Peyer's patch (tissue), 4 donors: ENCODE data around the gene NDUFB10.

Source experiments
- POLR2A ChIP-seq, 2 donors: fragments of 450-650 bp; IDR thresholded peaks; one replicate each; pipeline ENCODE4 v1.5.1; 2017; ENCODE audit warnings: antibody characterized with exemption in 2 of 2, mild to moderate bottlenecking in 2 of 2, moderate library complexity in 2 of 2
- TF ChIP-seq, protein P1 (sequence below), 6 experiments: fragments of 450-650 bp in 4 of 6; fragments of 200-600 bp in 2 of 6; sonication (generic) in 1 of 6; IDR thresholded peaks; one replicate each; pipeline ENCODE4 v1.5.1; 2017 to 2019; ENCODE audit warnings: antibody characterized with exemption in 6 of 6, mild to moderate bottlenecking in 3 of 6, moderate library complexity in 1 of 6

DNA sequence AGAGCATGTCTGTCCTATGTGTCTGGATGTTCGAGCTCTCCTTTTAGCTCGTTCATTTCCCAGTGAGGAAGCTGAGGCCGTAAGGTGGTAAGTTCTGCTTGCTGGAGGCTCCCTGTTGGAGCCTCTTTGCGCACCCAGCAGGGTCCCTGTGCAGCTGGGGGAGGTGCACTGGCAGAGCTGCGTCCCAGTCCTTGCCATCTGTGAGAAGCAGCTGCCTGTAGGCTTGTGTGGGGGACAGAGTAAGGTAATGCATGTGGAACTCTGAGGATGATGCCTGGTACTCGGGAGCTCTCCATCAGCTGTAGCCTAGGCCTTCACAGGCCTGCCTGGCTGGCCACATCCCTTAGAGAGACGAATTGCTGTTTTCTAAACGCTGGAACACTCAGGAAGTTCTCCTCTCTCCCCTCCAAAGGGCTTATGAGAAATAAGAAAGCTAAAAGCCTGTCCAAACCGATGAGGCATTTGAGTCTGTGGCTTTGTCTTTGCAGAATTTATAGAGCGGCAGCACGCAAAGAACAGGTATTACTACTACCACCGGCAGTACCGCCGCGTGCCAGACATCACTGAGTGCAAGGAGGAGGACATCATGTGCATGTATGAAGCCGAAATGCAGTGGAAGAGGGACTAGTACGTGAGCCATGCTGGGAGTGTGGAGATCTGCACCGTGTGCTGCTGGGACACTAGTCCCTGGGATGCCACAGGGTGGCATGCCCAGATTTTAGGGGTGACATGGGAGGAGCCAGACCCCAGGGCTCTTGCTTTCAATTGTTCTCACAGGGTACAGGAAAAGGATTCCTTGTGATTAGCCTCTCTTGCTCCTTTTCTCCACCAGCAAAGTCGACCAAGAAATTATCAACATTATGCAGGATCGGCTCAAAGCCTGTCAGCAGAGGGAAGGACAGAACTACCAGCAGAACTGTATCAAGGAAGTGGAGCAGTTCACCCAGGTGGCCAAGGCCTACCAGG lies 1.6 kb downstream of the NDUFB10 start:
- TF ChIP-seq POLR2A (IDR thresholded peaks at IDR 0.05), result no peak
- TF ChIP-seq, protein P1, sequence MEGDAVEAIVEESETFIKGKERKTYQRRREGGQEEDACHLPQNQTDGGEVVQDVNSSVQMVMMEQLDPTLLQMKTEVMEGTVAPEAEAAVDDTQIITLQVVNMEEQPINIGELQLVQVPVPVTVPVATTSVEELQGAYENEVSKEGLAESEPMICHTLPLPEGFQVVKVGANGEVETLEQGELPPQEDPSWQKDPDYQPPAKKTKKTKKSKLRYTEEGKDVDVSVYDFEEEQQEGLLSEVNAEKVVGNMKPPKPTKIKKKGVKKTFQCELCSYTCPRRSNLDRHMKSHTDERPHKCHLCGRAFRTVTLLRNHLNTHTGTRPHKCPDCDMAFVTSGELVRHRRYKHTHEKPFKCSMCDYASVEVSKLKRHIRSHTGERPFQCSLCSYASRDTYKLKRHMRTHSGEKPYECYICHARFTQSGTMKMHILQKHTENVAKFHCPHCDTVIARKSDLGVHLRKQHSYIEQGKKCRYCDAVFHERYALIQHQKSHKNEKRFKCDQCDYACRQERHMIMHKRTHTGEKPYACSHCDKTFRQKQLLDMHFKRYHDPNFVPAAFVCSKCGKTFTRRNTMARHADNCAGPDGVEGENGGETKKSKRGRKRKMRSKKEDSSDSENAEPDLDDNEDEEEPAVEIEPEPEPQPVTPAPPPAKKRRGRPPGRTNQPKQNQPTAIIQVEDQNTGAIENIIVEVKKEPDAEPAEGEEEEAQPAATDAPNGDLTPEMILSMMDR (IDR thresholded peaks at IDR 0.05), result no peak
